Esophagus muscularis mucosa (tissue), 4 donors: ENCODE results near the gene EHMT2.
"Not testable (repeated sequence)": the region's sequence is repeated elsewhere in the genome, so short reads cannot be mapped to it uniquely, and the experiment has no call there.

Experiments used
- EP300 ChIP-seq: sonication (generic); formaldehyde crosslinking; IDR thresholded peaks from one replicate; pipeline ENCODE4 v1.6.1; 2017; ENCODE audit warnings: antibody characterized with exemption
- POLR2A ChIP-seq: fragments of 450-650 bp; IDR thresholded peaks from one replicate; pipeline ENCODE4 v1.6.1; 2017; ENCODE audit warnings: antibody characterized with exemption, moderate library complexity, mild to moderate bottlenecking, low read depth
- POLR2AphosphoS5 ChIP-seq, 2 donors: sonication (generic); formaldehyde crosslinking; IDR thresholded peaks; one replicate each; pipeline ENCODE4 v1.6.1; 2017; ENCODE audit warnings: antibody characterized with exemption in 2 of 2
- TF ChIP-seq, protein P1 (sequence below), 3 experiments: fragments of 200-600 bp in 2 of 3; fragments of 450-650 bp in 1 of 3; sonication (generic) in 2 of 3; IDR thresholded peaks; one replicate each; pipeline ENCODE4 v1.5.1; 2017 to 2019; ENCODE audit warnings: antibody characterized with exemption in 3 of 3, mild to moderate bottlenecking in 2 of 3, moderate library complexity in 1 of 3

DNA sequence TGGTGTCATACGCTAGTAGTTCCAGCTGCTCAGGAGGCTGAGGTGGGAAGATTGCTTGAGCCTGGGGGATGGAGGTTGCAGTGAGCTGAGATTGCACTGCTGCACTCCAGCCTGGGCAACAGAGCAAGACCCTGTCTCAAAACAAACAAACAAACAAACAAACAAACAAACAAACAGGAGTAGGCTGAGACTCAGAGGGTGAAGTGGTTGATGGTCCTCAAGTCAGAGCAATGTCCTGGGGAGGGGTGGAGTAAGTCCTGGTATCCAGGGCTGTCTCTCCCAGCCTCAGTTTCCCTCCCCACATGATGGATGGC, 28.9 kb downstream of the EHMT2 start:
- not testable (repeated sequence) for TF ChIP-seq POLR2A; POLR2AphosphoS5 (IDR thresholded peaks at IDR 0.05); EP300
- TF ChIP-seq, protein P1, sequence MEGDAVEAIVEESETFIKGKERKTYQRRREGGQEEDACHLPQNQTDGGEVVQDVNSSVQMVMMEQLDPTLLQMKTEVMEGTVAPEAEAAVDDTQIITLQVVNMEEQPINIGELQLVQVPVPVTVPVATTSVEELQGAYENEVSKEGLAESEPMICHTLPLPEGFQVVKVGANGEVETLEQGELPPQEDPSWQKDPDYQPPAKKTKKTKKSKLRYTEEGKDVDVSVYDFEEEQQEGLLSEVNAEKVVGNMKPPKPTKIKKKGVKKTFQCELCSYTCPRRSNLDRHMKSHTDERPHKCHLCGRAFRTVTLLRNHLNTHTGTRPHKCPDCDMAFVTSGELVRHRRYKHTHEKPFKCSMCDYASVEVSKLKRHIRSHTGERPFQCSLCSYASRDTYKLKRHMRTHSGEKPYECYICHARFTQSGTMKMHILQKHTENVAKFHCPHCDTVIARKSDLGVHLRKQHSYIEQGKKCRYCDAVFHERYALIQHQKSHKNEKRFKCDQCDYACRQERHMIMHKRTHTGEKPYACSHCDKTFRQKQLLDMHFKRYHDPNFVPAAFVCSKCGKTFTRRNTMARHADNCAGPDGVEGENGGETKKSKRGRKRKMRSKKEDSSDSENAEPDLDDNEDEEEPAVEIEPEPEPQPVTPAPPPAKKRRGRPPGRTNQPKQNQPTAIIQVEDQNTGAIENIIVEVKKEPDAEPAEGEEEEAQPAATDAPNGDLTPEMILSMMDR (IDR thresholded peaks at IDR 0.05) = not testable (repeated sequence)
